ENCODE results near the gene DNAI1.

Gene DNAI1

DNA sequence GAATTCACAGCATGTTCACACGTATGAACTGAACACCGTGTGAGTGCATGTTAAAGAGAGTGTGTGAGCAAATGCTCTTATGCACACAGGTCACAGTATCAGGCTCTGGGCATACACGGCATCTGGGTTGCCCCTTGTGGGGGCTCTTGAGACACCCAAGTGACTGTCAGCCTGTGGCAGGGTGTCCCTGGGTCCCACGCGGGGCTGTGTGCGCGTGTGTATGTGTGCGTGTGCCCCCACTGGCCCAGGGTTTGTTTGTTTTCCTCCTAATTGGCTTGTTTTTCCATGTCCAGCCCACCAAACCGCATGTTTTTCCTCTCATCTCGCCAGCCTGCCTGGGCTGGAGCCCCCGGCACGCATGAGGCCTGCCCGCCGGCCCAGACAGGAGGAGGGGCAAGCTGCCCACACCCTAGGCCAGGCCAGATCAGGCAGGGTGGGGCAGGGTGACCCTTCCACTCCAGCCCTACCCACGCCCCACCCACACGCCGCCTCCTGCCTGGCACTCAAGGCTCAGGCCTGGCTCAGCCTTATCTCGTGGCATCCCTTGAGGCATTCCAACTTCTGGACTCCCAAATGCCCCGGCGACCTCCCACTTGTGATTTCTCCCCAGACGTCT is 102.1 kb downstream of the DNAI1 start:
- DNase-seq = no peak

DNA sequence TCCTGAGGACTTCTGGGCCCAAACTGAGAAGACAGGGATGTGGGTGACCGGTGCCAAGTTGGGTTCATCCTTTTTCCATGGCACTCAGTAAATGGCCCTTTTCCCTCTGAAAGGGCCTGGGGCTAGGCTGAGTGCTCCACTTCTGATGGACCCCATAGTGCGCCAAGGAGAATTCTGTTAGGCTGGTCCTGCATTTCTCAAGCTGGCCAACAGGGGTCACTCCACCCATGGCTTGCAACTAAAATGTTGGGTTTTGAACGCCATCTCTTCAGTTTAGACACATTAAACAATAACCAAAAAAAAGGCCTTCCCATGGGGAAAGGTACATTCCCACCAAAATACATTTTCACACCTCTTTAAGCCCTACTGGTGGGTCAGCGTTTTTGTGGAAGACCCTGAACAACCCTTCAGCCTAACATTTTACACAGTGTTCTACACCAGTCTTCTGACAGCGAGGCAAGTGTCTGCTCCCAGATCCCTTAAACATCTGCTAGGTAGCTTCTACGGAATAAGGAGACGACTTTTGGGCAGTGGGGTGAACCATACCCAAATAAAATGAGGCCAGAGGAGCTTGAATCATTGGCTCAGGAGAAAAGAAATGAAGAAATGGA is 103.6 kb downstream of the DNAI1 start:
- DNase-seq = no peak

DNA sequence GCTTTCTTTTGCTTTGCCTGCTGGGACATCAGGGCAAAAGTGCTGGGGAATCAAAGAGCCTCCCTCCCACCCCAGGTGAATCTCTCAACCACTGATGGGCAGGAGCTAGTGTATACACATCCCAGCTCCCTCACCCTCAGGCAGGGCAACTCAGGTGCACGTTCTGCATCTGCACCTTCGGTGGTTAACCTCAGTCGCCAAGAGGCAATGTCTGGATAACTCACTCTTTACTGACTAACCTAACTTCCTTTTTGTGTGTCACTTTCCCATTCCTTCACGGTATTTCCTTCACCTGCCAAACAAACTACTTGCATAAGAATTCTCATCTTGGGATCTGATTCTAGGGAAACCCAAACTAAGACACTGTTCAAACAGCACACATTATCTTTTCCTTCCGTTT is 104.7 kb downstream of the DNAI1 start:
- DNase-seq = no peak

DNA sequence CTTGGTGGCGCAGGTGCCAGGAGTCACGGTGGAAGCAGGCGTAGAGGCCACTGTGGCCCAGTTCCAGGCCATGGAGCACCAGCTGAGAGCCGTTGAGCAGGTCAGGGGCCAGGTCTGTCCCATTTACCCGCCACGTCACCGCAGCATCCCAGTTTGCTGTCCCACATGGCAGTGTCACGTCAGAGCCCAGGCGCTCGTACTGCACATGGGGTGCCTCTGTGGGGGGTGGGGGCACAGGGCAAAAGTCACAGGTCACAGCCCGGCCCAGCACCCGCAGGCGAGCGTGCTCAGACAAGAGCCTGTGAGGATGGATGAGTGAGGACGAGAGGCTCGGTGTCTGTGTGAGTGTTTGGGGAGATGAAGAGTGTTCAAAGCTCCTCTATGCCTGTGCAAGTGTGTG is 106.0 kb downstream of the DNAI1 start:
- no peak for DNase-seq

DNA sequence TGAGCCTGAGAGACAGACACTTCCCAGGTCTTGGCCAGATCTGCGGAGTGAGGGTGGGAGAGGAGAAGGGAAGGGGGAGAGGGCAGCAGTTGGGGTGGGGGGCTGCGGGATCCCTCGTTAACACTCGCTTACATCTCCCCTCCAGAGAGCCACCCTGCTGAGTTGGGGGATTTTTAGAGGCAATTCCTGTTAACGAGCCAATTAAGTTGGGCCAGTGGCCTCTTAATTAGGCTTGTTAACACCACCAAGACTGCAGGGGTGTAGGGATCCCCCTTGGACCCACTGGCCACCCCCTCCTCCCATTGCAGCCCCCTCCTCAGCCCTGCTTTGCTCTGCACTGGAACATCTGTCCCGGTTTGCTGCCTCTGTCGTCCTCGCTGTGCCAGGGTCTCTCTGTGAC is 107.3 kb downstream of the DNAI1 start:
- no peak for DNase-seq

DNA sequence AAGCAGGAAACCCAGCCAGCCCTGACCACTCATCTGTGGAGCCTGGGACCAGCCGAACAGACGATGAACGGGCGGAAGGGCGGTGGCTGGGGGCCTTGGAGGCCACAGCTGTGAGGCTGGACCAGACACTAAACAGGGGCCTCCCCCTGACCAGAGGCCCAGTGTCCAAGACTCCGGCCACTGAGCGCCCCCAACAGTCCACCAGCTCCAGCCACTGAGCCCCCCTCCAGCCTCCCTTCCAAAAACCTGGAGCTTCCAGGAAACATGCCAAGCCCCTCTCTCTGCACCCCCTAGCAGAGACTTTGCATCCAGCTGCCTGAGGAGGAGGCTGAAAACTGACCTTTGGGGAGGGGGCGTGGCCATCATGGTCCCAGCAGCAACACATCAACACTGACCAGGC is 107.7 kb downstream of the DNAI1 start:
- no peak for DNase-seq

DNA sequence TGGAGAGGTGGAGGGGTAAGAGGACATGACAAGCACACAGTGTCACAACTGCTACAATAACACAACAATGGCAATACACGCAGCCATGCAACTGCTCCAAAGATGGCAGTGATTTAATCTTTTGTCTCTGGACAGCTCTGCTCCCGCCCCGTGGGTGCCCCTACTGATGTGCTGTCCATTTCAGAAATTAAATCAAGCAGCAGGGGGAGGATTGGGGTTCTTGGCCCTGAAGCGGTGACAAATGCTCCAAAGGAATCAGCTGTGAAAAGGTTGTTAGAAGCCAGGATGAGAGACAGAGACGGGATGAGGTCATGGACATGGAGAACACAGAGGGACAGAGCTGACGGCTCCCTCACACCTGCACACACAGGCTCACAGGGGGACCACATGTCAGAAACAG is 108.4 kb downstream of the DNAI1 start:
- DNase-seq = no peak

DNA sequence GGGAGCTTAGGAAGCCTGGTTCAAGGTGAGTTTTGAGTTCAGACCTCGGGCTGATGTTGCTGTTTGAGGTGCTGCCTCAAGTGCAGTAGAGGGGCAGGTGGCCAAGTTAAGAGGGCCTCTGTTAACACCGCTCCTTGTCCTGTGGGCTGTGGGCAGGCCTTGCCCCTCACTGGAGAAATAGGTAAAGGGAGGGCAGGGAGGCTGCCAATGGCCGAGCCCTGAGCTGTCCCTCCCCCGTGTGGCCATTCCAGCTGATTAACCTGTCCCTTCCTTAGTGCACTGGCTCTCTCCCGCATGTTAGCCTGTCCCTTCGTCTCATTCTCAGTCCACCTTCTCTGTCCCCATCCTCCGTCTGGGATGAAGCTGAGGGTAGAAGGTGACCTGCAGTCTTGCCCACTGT is 109.5 kb downstream of the DNAI1 start:
- DNase-seq = no peak

DNA sequence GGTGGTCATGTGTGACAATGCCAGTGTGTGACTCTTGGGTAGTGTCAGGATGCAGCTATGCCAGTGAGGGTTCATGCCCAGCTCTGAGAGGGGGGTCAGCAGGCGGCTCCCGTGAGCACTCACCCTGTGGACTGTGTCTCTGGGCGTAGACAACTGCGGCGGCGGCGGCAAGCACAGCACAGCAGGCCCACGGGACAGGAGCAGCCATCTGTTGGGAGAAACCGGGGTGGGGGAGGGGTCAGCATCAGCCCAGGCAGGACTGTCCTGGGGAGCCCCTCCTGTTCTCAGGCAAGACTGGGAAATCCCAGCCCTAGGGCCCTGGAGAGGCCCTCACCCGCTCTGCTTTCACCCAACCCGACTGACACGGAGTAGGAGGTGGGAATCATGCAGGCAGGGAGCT is 110.2 kb downstream of the DNAI1 start:
- DNase-seq = no peak

DNA sequence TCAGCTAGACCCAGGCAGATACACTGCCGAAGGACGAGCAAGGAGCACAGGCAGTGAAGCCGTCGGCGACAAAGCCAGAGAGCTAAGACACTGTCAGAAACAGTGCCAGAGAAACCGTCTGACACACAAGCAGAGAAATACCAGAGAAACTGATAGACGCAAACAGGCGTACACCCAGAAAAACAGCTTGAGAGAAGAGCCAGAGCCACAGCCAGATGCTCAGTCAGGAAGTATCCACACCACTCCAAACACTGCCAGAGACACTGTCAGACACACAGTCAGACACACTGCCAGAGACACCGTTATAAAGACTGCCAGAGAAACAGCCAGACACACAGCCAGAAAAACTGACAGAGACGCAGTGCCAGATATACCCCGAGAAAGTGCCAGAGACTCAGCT is 111.8 kb downstream of the DNAI1 start:
- no peak for DNase-seq
